B cell (primary cell): Measurements from ENCODE around the gene CYP1B1. TPM values are rescaled to one million over a fixed set of nuclear protein-coding genes. Genes with fewer than 3 reads are reported as not detected.

Experiments
- ATAC-seq: fragments of 200-7000 bp; cut with Tn5 transposase; one replicate; pipeline ENCODE4 v1.10.0; 2021; ENCODE audit warnings: low read depth, mild to moderate bottlenecking, moderate number of reproducible peaks, moderate library complexity
- CTCF ChIA-PET: fragments of 350-600 bp; sonication (Branson Sonifier 250); formaldehyde crosslinking; loops from one replicate; lab custom pipeline; 2021; ENCODE audit warnings: antibody characterized with exemption, inconsistent platforms; lab: Charles Lee
- POLR2A ChIA-PET: fragments of 350-600 bp; sonication (Branson Sonifier 250); formaldehyde crosslinking; loops from one replicate; lab custom pipeline; 2021; ENCODE audit warnings: antibody characterized with exemption; lab: Charles Lee
- DNase-seq: peaks from one replicate; pipeline ENCODE4 v3.0.0; 2013
- H2AFZ ChIP-seq: 2 replicates; pipeline ENCODE4 v1.6.1; 2012; ENCODE audit warnings: mild to moderate bottlenecking, low read depth, low read length; ENCODE audit not compliant: insufficient read depth, poor library complexity, severe bottlenecking
- H3K27ac ChIP-seq, 2 donors: 1 replicate in 1 of 2; 2 replicates in 1 of 2; pipeline ENCODE4 v1.5.1; 2012 to 2013; ENCODE audit warnings: low read length in 2 of 2, mild to moderate bottlenecking in 2 of 2, moderate library complexity in 1 of 2
- H3K27me3 ChIP-seq, 4 experiments: fragments of 200-600 bp in 1 of 4; sonication (generic) in 1 of 4; replicated peaks in 1 of 4; 1 replicate in 2 of 4; 2 replicates in 2 of 4; pipeline versions ENCODE4 v1.6.1 to v1.7.0; 2013 to 2016; ENCODE audit warnings: low read length in 3 of 4, mild to moderate bottlenecking in 2 of 4, mixed read lengths in 1 of 4, moderate library complexity in 1 of 4; ENCODE audit not compliant: insufficient read depth in 4 of 4, control insufficient read depth in 3 of 4; ENCODE audit errors: control extremely low read depth in 1 of 4
- H3K36me3 ChIP-seq, 2 experiments: replicated peaks in 1 of 2; 1 replicate in 1 of 2; 2 replicates in 1 of 2; pipeline versions ENCODE4 v1.6.1 to v1.7.1; 2013; ENCODE audit warnings: low read length in 1 of 2; ENCODE audit not compliant: insufficient read depth in 2 of 2, control insufficient read depth in 1 of 2; ENCODE audit errors: control extremely low read depth in 1 of 2, extremely low read depth in 1 of 2
- H3K4me1 ChIP-seq, 2 donors: fragments of 200-600 bp in 1 of 2; sonication (generic) in 1 of 2; 1 replicate in 1 of 2; 2 replicates in 1 of 2; pipeline versions ENCODE4 v1.5.1 to v1.6.1; 2013 to 2017; ENCODE audit warnings: low read length in 2 of 2; ENCODE audit not compliant: control insufficient read depth in 2 of 2, insufficient read depth in 2 of 2
- H3K4me2 ChIP-seq: replicated peaks from 2 replicates; pipeline ENCODE3; 2012; ENCODE audit warnings: mild to moderate bottlenecking, low read depth, low read length; ENCODE audit not compliant: poor library complexity, severe bottlenecking
- H3K4me3 ChIP-seq, 5 experiments: fragments of 200-600 bp in 1 of 5; sonication (generic) in 1 of 5; 1 replicate in 3 of 5; 2 replicates in 2 of 5; pipeline versions ENCODE4 v1.5.1 to v1.7.0; 2011 to 2016; ENCODE audit warnings: low read length in 4 of 5, mild to moderate bottlenecking in 4 of 5, low read depth in 2 of 5, control low read depth in 1 of 5, moderate library complexity in 1 of 5; ENCODE audit not compliant: insufficient read depth in 1 of 5; ENCODE audit errors: control extremely low read depth in 1 of 5, extremely low read depth in 1 of 5
- H3K79me2 ChIP-seq: fragments of 200-600 bp; sonication (generic); one replicate; pipeline ENCODE4 v1.6.0; 2016; ENCODE audit warnings: low read length; ENCODE audit not compliant: control insufficient read depth, insufficient read depth
- H3K9ac ChIP-seq: fragments of 200-600 bp; sonication (generic); 2 replicates; pipeline ENCODE4 v1.6.1; 2017; ENCODE audit warnings: mild to moderate bottlenecking, low read length, moderate library complexity
- H3K9me3 ChIP-seq, 3 donors: one replicate each; pipeline versions ENCODE4 v1.6.1 to v1.7.1; 2013; ENCODE audit warnings: low read length in 2 of 3; ENCODE audit not compliant: control insufficient read depth in 2 of 3, insufficient read depth in 1 of 3; ENCODE audit errors: control extremely low read depth in 1 of 3
- H4K20me1 ChIP-seq: 2 replicates; pipeline ENCODE4 v1.6.0; 2012; ENCODE audit warnings: mild to moderate bottlenecking, low read length; ENCODE audit not compliant: insufficient read depth, control insufficient read depth, poor library complexity, severe bottlenecking
- H3K27ac Mint-ChIP-seq: one replicate; pipeline ENCODE4 v1.8.0; 2021; ENCODE audit warnings: mixed read lengths
- H3K27me3 Mint-ChIP-seq: one replicate; pipeline ENCODE4 v1.8.0; 2021; ENCODE audit warnings: mixed read lengths
- H3K4me1 Mint-ChIP-seq: one replicate; pipeline ENCODE4 v1.8.0; 2021; ENCODE audit warnings: mixed read lengths
- H3K4me3 Mint-ChIP-seq: one replicate; pipeline ENCODE4 v1.8.0; 2021; ENCODE audit warnings: mixed read lengths
- H3K9me3 Mint-ChIP-seq: one replicate; pipeline ENCODE4 v1.8.0; 2022; ENCODE audit warnings: mixed read lengths; ENCODE audit not compliant: insufficient read depth
- EZH2 ChIP-seq: IDR thresholded peaks from 2 replicates; pipeline ENCODE4 v1.6.1; 2012; ENCODE audit warnings: borderline replicate concordance, low read depth, mild to moderate bottlenecking, moderate library complexity, low read length; ENCODE audit not compliant: insufficient read depth, poor library complexity, severe bottlenecking
- WGBS: methylation state at CpG from one replicate; pipeline ENCODE4 v1.1.5; 2013; ENCODE audit warnings: missing lambda C conversion rate; ENCODE audit not compliant: insufficient coverage; 5-methylcytosine and 5-hydroxymethylcytosine counted together
- intact Hi-C: fragments of 100-400 bp; cut with micrococcal nuclease; formaldehyde crosslinking; loops from one replicate; pipeline ENCODE4 v1.10.0; 2022
- polyA plus RNA-seq: library from polyadenylated mRNA; depleted of rRNA; stranded (reverse); fragments of >200 nt; gene quantifications from 2 replicates; pipeline ENCODE4 v1.2.3, GENCODE V29; 2012
- total RNA-seq, 2 donors: library from RNA; stranded (reverse); fragments of 120-200 nt in 1 of 2; gene quantifications; 1 replicate in 1 of 2; 2 replicates in 1 of 2; pipeline versions ENCODE4 v1.2.3 to v1.2.4, GENCODE V29; 2013 to 2022
- TF ChIP-seq, protein P1 (sequence below): fragments of 200-600 bp; IDR thresholded peaks from one replicate; pipeline ENCODE4 v1.8.0; 2022; ENCODE audit warnings: antibody characterized with exemption, mild to moderate bottlenecking

CYP1B1 gene
- total and polyA plus RNA-seq, 2 donors (not counting 1 experiment from before 2014, with no cell fraction given), result 0.31 to 0.89 TPM

DNA sequence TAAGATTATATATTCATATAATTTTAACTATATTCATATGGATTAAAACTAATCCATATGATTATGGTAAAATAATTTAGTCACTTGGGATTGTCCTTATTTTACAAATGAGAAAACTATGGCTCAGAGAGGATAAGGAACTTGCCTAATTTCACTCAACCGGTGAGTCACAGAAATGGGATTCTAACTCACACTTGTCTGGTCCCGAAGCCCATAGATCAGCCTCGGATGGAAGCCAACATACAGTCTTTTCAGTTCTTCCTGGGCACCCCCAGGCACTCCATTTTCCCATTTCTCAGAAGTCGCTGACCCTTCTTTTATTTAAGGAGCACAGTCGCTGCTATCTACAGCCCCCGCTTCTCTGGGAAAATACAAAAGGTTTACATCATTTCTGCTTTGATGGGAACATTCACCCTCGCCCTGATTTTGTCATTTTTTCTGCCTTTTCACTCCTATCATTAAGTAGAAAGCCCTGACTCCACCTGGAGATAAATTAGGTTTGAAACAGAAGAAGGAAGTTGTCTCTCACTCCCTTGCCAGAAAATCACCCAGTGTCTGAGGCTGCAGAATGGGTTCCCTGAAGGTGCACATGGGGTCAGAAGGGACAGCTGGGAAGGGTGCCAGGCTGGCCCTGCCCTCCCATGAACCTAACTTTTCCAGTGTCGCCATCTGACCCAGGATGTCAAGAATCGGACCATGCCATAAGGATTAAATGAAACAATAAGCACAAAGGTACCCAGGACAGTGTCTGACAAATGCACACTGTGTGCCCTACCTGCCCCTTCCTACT is 36.6 kb downstream of the CYP1B1 start:
- peaks cover 11 to 15% of the 10 kb centered on the region in 2 donors for H3K4me1 ChIP-seq
- no peak overlapping the region for H3K4me3 ChIP-seq
- Mint-ChIP-seq H3K27ac (no peak overlapping the region), H3K9me3 (no peaks in the 10 kb centered on the region), H3K4me1 (peaks cover 15% of the 10 kb centered on the region), H3K27me3 (peaks cover 41% of the 10 kb centered on the region), H3K4me3 (no peak overlapping the region)
- H3K27ac ChIP-seq, result no peak overlapping the region
- 93% methylated on average over 8 of the region's 9 CpGs for WGBS
- no peaks in the 10 kb centered on the region for H3K79me2 ChIP-seq
- peaks cover 0 to 6% (median 0%) of the 10 kb centered on the region in 3 donors for H3K9me3 ChIP-seq
- CTCF ChIA-PET, result no interaction called here
- no peak overlapping the region for H3K4me2 ChIP-seq
- no peak overlapping the region for H3K9ac ChIP-seq
- intact Hi-C loops, result no loop called here
- H3K36me3 ChIP-seq, result no peaks in the 10 kb centered on the region
- peaks cover 0 to 27% (median 19%) of the 10 kb centered on the region in 4 experiments for H3K27me3 ChIP-seq
- no peak for DNase-seq
- POLR2A ChIA-PET, result no interaction called here
- H4K20me1 ChIP-seq, result no peaks in the 10 kb centered on the region
- H2AFZ ChIP-seq, result no peak overlapping the region
- ATAC-seq, result no peak
- TF ChIP-seq, protein P1, sequence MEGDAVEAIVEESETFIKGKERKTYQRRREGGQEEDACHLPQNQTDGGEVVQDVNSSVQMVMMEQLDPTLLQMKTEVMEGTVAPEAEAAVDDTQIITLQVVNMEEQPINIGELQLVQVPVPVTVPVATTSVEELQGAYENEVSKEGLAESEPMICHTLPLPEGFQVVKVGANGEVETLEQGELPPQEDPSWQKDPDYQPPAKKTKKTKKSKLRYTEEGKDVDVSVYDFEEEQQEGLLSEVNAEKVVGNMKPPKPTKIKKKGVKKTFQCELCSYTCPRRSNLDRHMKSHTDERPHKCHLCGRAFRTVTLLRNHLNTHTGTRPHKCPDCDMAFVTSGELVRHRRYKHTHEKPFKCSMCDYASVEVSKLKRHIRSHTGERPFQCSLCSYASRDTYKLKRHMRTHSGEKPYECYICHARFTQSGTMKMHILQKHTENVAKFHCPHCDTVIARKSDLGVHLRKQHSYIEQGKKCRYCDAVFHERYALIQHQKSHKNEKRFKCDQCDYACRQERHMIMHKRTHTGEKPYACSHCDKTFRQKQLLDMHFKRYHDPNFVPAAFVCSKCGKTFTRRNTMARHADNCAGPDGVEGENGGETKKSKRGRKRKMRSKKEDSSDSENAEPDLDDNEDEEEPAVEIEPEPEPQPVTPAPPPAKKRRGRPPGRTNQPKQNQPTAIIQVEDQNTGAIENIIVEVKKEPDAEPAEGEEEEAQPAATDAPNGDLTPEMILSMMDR, result no peak
- no peak for TF ChIP-seq EZH2

- H3K4me2 ChIP-seq, result peak overlapping the region; percentile 71
- ATAC-seq (no peak), DNase-seq (no peak)
- H3K79me2 ChIP-seq, result no peaks in the 10 kb centered on the region
- H3K27ac Mint-ChIP-seq, result no peak overlapping the region
- H3K9ac ChIP-seq, result peak overlapping the region; percentile 37
- ChIA-PET POLR2A (no interaction called here), CTCF (no interaction called here)
- peak overlapping the region; percentile 80 for H3K4me3 Mint-ChIP-seq
- H3K9me3 Mint-ChIP-seq, result no peaks in the 10 kb centered on the region
- peaks cover 0 to 27% (median 19%) of the 10 kb centered on the region in 4 experiments for H3K27me3 ChIP-seq
- H4K20me1 ChIP-seq, result no peaks in the 10 kb centered on the region
- no peaks in the 10 kb centered on the region for H3K36me3 ChIP-seq
- intact Hi-C loops, result no loop called here
- H3K4me1 ChIP-seq, result peaks cover 11 to 15% of the 10 kb centered on the region in 2 donors
- 71% methylated on average over 4 of the region's 5 CpGs for WGBS
- peaks cover 15% of the 10 kb centered on the region for H3K4me1 Mint-ChIP-seq
- TF ChIP-seq, protein P1, result no peak
- no peak for TF ChIP-seq EZH2
- H3K4me3 ChIP-seq, result peak overlapping the region in 2 of 5 experiments; percentile 35 to 38
- H3K27ac ChIP-seq, result no peak overlapping the region
- H3K9me3 ChIP-seq, result peaks cover 0 to 6% (median 0%) of the 10 kb centered on the region in 3 donors
- H2AFZ ChIP-seq, result no peak overlapping the region
- H3K27me3 Mint-ChIP-seq, result peaks cover 43% of the 10 kb centered on the region
These were observed 37.3 kb downstream of the CYP1B1 start for GRCh38 chr2:38038682-38039081.
